HG03565 (cell line): ENCODE data around the gene MAP3K20.
"Not testable (repeated sequence)": the region's sequence is repeated elsewhere in the genome, so short reads cannot be mapped to it uniquely, and the experiment has no call there.

Experiments
- ATAC-seq: cut with Tn5 transposase; IDR thresholded peaks from one replicate; pipeline ENCODE4 v1.9.1; 2021; ENCODE audit warnings: mild to moderate bottlenecking, moderate library complexity; ENCODE audit not compliant: unreplicated experiment

MAP3K20 gene

DNA sequence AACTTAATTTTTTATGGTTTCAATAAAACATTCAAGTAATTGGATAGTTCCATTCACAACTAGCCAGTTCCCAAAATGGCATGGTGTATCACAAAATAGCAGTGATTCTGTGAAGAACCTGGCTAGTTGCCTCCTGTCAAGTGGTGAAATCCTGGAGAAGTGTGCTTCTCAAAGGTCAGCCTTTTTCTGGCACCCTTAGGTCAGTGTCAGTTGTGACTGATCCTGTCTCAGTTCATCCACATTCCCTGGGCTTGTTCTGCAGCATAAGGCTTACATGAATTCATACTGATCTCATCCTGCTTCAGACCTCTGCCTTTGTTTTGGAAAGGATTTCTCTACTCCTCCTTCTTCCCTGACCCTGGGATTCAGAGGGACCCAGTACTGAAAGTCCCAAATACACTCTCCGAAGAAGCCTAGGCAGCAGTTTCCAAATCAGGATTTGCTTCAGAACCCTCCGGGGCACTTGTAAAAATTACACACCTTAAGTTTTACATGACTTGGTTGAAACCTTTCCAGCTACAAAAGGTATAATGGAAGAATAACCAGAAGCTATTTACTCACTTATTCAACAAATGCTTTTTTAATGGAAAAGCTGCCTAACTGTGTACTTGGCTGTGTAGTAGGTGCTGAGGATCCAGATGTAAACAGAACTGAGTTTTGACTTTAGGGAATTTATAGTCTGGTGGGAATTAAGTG lies 11.0 kb downstream of the MAP3K20 start:
- ATAC-seq, result no peak

DNA sequence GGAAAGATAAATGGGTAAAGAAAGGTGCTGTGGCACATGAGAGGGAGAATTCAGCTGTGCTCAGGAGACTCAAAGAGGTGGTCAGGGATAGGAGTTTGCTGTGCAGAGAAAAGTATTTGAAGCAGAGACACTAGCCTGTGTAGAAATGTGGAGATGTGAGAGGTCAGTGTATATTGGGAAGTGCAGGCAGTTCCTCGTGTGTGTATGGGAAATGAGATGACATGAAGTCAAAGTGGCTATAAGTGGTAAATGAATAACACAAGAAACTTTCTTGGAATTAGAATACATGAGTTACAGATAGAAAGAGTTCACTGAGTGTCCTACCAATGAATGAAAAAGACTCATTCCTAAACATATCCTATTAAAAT lies 11.6 kb downstream of the MAP3K20 start:
- ATAC-seq, result no peak

DNA sequence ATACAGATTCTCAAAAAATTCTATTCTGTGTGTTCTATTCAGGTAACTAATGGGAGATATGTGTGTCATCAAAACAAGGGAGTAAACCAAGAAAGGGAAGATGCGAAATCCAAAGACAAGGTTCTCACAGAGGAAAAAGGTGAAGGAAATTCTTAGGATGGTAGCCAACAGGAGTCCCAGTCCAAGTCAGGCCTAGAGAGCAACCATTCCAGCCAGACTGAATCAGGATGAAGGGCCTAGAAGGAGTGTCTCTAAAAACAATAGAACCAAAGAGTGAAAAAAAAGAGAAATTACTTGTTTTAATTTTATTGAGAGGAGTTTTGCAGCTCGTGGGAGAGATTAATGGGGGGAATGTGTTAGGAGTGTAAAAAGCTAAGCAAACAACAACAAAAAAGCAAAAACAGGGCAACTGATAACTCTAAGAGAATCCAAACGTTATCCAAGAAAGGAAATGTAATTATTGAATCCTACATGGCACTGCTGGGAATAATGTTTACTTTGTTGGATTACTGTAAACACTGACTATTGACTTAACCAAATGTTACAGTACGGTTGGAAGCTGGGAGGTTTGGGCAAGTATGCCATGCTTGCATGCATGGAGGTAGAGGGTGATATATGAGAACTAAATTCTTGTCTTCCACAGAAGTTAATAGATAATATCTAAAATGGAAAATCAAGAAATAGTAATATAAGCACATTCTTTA lies 12.3 kb downstream of the MAP3K20 start:
- no peak for ATAC-seq

DNA sequence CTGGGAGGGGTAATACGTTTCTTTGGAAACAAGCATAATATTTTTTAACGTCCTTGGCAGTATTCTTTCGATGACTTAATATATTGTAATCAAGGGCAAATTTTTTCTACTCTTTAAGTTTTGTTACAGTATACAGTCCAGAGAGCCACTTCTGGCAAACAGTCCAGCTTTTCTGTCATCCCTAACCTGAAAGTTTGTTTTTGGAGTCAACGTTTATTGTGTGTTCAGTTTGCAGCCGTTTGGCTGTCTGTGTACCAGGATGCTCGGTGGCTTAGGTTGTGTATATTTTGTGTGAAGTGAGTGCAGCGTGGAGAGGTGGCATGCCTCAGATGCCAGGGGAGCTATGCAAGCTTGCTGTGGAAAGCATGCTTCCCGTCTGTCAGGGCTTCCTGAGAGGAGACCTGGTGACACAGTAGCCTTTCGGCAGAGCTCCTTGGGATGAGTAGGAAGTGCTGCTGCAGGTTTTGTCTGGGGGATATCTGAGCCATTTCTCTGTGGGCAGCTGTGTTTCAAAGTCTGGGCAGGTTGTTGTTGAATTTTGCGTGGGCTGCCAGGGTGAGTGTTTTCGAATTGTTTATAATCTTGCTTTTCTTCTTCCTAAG lies 14.7 kb downstream of the MAP3K20 start:
- ATAC-seq, result no peak

DNA sequence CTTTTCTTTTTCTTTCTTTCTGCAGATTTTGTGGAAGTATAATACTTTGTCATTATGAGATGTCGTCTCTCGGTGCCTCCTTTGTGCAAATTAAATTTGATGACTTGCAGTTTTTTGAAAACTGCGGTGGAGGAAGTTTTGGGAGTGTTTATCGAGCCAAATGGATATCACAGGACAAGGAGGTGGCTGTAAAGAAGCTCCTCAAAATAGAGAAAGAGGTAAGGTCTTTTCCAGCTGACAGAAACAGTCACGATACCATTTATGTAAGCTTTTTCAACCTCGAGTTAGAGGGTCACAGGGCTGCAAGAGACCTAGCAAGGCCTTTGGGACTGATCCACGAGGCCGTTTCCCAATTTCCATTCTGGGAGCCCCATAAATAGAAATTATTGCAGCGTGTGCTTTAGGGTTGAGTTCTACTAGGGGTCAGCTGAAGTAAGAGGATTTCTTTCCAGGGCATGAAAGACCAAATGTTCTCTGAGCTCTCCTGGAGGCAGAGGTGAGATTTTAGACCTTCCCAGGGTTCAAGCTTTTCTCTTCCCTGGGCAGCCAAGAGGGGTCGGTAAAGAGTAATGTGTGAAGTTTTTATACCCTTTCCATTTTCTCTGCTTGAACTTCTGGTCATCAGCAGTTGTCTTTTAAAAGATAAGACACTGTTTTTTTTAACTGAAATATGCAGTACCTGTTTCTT lies 15.5 kb downstream of the MAP3K20 start:
- no peak for ATAC-seq

DNA sequence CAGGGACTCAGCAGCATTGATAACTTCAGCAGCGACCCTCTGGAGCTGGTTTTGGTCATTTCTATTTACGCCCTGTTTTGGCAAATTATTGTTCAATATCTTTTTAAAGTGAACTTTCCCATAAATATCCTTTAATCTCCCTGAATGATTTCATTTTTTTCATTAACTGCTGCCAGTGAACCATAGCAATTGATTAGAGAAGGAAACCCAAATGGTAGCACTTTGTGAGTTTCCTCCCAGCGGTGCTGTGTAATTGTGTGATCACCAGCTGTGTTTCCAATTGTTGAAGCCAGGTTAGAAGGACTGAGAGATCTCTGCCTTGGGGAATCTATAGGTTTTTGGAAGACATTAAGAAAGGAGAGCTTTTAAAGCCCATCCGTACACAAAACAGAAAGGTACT lies 16.3 kb downstream of the MAP3K20 start:
- no peak for ATAC-seq

DNA sequence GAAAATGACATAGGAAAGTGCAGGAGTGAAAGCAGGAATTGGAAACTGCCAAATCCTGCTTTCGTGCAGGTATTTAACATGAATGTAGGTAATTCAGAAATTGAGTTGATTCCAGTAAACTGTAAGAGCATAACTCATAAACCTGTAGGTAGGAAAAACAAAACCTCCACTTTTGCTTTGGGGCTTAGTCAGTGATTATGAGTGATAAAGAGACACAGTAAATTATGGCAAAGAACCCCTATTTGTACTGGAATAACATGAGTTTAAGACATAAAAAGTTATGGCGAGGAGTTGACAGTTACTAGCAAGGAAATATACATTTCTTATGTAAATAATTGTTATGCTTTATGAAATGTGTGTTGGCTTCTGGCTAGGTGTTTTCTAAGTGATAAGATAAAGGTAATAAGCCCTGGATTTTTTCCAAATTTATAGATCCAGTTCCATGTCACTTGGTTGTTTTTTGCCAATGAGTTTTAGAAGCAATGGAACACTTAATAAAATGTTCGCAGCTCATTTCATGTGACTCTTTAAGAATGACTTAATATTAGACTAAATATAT lies 17.3 kb downstream of the MAP3K20 start:
- ATAC-seq, result no peak

DNA sequence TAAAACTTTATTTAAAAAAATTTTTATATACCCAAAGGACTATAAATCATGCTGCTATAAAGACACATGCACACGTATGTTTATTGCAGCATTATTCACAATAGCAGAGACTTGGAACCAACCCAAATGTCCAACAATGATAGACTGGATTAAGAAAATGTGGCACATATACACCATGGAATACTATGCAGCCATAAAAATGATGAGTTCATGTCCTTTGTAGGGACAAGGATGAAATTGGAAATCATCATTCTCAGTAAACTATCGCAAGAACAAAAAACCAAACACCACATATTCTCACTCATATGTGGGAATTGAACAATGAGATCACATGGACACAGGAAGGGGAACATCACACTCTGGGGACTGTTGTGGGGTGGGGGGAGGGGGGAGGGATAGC lies 18.0 kb downstream of the MAP3K20 start:
- ATAC-seq, result not testable (repeated sequence)

DNA sequence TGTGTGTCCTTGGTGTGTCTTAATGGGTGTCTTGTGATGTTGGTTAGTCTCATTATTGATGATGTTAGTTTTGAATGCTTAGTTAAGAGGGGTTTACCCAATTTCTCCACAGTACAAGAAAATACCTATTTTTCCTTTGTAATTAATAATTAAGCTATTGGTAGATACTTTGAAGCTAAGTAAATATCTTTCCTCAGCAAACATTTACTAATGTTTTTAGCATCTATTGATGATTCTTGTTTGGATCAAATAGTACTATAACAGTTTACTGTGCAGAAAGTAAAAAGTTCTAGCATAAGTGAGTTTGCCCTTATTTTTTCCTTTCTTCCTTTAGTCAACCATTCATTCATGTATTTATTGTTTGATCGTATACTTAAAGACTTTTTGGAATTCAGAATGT lies 19.1 kb downstream of the MAP3K20 start:
- ATAC-seq, result no peak

DNA sequence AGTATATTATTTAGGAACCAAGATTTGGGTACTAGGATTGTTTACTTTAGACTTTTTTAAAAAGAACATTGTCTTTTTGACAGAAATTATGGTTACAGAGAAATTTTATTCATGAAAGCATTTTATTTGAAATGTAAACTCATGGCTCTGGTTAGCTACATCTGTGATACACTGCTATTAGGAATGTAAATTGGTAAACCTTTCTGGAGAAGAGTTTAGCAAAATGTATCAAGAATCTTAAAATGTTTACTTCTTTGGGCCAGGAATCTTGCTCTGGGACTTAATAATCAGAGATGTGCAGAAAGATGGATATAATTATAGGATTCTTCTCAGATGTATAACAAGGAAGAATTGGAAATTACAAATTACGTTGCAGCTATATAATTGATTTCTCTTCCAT lies 19.7 kb downstream of the MAP3K20 start:
- ATAC-seq, result no peak

DNA sequence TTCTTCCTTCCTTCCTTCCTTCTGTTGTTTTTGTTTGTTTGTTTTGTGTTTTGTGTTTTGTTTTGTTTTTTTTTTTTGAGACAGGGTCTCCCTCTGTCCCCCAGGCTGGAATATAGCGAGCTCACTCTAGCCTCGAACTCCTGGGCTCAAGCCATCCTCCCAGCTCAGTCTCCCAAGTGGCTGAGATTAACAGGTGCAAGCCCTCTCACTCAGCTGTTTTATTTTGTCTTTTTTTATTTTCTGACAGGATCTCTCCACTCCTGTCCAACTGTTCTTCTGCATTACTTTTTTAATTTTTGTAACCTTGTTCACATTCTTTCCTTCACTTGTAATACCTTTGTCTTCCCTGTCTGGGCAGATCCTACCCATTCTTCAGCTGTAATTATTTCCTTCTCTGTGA lies 23.6 kb downstream of the MAP3K20 start:
- no peak for ATAC-seq

DNA sequence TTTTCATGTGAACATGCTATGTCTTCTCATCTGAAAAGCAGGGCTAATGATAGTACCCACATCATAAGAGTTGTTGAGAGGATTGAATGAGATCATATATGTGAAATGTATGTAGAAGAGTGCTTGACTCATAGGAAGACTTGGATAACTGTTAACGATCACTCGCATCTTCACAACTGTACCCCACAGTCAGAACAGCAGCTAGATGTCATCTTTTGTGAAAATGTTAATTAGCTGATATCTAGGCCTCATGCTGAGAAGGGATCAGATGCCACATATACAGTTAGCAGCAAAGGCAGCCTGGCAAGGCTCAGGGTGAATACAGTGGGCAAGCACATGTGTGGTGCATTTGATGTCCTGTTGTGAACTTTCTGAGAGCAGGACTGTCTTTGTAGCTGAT lies 24.2 kb downstream of the MAP3K20 start:
- no peak for ATAC-seq

DNA sequence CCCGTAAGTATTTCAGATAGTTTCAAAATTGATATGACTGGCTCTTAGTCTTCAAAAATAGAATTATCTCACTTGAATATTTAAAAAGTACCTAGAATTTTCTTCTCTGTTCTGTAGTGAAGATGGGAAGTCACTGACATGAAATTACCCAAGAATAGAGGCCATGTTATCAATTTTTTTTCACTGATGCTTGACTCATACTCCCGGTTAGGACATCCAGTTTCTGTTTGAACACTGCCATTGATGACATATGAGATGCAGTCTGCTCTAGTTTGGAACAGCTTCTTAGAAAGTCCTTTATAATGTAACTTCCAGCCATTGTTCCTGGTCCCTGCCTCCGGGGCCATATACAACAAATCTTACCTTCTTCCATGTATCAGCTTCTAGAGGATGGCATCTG lies 26.0 kb downstream of the MAP3K20 start:
- peak; percentile 62 for ATAC-seq

DNA sequence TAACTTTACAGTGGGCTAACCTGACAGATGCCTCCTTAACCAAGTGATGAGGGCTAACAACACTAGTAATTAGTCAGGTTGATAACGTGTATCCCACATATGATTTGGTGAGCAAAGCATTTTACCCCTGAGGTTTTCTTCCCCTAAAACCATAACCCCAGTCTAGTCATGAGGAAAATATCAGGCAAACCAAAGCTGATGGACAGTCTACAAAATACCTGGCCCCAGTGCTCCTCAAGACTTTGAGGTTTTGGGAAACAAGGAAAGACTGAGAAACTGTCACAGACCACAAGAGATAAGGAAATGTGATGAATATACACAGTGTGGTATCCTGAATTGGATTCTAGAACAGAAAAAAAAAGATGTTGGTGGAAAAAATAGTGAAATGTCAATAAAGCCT lies 28.5 kb downstream of the MAP3K20 start:
- ATAC-seq, result no peak

DNA sequence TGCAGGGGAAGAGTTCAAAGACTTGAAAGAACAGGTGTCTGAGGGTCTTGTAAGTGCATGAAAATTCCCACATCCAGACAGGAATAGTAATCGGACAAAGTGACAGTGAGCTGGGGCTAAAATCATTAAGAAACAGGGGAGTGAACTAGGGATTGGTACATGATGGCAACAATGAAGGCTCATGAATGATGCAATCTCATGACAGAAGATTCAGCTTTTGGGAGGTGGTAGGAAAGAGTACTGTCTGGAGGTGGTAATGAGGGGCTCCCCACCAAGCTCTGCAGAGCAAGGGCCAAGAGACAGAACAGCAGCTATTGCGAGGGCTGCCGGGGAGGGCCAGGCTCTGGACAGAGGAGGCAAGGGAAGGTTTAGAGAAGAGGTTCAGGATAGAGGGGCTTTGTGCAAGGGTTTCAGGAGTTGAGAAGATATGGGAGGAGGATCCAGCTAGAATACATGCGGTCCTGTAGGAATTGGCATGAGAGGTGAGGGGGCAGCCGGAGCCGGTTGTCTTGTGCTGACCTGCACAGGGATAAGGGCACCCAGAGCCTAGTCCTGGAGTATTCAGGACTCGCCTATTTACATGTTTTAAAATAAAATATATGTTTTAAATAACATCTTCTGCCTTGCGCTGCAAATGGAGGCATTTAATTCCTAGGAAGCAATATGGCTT lies 31.4 kb downstream of the MAP3K20 start:
- no peak for ATAC-seq

DNA sequence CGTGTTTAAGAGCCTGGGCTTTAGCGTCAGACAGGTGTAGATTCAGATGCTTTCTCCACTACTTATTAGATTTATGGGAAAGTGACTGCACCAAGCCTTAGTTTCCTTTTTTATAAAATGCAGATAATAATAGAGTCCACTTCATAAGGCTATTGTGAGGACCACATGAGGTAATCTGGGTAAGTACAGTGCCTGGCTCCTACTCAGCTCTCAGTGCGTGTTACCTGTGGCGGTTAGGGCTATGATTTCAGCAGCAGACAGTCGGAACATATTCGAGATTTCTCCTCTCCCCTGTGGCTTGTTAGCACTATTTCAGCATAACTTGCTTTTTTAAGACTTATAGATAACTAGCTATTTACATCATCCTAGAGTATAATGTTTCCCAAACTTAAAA lies 32.0 kb downstream of the MAP3K20 start:
- no peak for ATAC-seq

DNA sequence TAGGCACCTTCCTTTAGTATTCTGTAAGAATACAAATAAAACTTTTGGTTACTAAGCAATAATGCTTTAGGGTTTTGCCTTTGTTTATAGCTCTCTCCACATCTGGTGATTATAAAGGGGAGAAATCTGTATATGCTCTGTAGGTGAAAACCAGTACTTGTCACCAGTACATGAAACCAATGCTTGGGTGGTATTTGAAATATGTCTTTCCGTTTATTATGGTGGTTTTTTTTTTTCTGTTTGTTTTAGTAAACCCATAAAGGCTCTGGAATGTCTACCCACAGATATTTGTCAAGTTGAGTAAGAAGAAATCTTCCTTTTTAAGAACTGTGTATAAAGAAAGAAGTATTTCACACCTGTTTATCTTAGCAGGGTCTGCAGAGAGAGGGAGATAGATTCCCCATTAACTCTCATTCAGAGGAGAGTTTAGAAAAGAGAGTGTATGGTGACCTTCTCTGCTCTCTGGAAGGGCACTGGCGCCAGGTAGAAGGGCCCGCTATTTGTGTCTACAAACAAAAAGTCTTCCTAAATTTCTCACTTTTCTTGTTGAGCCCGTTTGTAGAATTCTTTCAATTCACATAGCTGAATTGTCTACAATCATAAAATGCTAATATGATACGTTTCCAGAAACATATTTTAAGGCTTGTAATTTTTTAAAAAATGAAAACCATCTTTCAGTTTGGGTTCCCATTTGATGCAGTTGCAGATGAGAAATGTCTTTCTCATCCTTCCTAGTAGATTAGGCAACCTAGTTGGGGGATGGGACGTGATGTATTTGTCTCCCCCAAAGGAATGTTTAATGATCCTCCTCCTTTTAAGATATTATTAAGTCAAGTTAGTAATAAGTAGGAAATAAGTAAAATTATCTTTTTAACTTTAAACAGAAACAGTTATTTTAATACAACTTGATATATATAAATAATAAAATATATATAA lies 33.9 kb downstream of the MAP3K20 start:
- no peak for ATAC-seq

DNA sequence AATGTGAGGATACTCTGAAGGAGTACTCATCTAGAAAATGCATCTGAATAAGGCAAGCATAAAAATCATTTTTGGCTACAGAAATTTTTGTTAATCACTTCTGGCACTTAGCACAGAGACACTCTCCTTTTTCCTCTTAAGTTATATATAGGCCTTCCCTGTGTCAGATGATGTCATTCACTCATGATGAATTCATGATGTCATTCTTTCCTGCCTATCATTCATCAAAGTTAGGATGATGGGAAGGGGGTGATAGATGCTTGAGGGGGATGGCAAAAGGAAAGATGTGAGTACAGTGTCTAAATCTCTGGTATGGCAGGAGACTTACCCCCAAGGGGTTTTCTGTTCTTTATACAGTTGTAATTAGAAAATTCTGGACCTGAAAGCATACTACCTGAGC lies 42.0 kb downstream of the MAP3K20 start:
- ATAC-seq, result no peak

DNA sequence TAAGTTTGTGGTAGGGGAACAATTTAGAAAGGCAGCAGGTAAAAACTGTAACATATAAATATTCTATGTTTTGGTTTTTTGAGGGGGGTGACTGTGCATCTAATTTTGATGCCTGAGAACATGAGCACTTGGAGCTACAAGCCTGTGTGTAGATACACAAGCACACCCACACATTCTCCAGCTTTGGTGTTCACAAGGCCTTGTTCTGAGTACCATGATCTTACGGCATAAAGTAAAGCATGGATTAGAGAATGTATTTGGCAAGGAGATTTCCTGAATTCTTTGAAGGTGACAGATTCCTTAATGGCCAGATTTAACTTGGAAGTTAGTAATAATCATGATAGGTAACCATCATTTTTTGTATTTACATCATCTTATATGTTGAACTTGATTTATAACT lies 42.7 kb downstream of the MAP3K20 start:
- ATAC-seq, result no peak
